Measurements from ENCODE around the gene DNLZ.

GRCh38 chr9:136333486-136333885, 30.1 kb downstream of the DNLZ start:
- TF ChIP-seq CTCF (IDR thresholded peaks at IDR 0.05; ENCODE audit: low read depth, low read length, poor library complexity, severe bottlenecking): no peak
- no peak for TF ChIP-seq EZH2phosphoT487 (IDR thresholded peaks at IDR 0.05; ENCODE audit: borderline replicate concordance, low read length)
